Measurements from ENCODE around the gene TSPAN14.

GRCh38 chr10:80468806-80469421, 14.8 kb downstream of the TSPAN14 start:
- TF ChIP-seq MAX (IDR thresholded peaks at IDR 0.05; ENCODE audit: low read depth, low read length) = no peak
- no peak for TF ChIP-seq RELA (IDR thresholded peaks at IDR 0.05; ENCODE audit: borderline replicate concordance, partially characterized antibody)
- TF ChIP-seq YY1 (IDR thresholded peaks at IDR 0.05; ENCODE audit: low read depth, low read length) = no peak
- TF ChIP-seq, protein P1, sequence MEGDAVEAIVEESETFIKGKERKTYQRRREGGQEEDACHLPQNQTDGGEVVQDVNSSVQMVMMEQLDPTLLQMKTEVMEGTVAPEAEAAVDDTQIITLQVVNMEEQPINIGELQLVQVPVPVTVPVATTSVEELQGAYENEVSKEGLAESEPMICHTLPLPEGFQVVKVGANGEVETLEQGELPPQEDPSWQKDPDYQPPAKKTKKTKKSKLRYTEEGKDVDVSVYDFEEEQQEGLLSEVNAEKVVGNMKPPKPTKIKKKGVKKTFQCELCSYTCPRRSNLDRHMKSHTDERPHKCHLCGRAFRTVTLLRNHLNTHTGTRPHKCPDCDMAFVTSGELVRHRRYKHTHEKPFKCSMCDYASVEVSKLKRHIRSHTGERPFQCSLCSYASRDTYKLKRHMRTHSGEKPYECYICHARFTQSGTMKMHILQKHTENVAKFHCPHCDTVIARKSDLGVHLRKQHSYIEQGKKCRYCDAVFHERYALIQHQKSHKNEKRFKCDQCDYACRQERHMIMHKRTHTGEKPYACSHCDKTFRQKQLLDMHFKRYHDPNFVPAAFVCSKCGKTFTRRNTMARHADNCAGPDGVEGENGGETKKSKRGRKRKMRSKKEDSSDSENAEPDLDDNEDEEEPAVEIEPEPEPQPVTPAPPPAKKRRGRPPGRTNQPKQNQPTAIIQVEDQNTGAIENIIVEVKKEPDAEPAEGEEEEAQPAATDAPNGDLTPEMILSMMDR (IDR thresholded peaks at IDR 0.05 in 2 of 3, conservative IDR thresholded peaks at IDR 0.05 in 1 of 3; ENCODE audit: control insufficient read depth in 2 of 3, extremely low read depth in 1 of 3, insufficient read depth in 1 of 3, low read depth in 3 of 3, low read length in 3 of 3) = no peak
- TF ChIP-seq, protein P2, sequence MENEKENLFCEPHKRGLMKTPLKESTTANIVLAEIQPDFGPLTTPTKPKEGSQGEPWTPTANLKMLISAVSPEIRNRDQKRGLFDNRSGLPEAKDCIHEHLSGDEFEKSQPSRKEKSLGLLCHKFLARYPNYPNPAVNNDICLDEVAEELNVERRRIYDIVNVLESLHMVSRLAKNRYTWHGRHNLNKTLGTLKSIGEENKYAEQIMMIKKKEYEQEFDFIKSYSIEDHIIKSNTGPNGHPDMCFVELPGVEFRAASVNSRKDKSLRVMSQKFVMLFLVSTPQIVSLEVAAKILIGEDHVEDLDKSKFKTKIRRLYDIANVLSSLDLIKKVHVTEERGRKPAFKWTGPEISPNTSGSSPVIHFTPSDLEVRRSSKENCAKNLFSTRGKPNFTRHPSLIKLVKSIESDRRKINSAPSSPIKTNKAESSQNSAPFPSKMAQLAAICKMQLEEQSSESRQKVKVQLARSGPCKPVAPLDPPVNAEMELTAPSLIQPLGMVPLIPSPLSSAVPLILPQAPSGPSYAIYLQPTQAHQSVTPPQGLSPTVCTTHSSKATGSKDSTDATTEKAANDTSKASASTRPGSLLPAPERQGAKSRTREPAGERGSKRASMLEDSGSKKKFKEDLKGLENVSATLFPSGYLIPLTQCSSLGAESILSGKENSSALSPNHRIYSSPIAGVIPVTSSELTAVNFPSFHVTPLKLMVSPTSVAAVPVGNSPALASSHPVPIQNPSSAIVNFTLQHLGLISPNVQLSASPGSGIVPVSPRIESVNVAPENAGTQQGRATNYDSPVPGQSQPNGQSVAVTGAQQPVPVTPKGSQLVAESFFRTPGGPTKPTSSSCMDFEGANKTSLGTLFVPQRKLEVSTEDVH (IDR thresholded peaks at IDR 0.05; ENCODE audit: low read depth, partially characterized antibody) = no peak
